GM21737 (cell line): Measurements from ENCODE around the gene HYAL2.
"Not testable (repeated sequence)": the region's sequence is repeated elsewhere in the genome, so short reads cannot be mapped to it uniquely, and the experiment has no call there.

Source experiments
- ATAC-seq: cut with Tn5 transposase; IDR thresholded peaks from one replicate; pipeline ENCODE4 v1.9.1; 2021; ENCODE audit warnings: mild to moderate bottlenecking, moderate library complexity; ENCODE audit not compliant: unreplicated experiment

Gene HYAL2

GRCh38 chr3:50314816-50315215, 7.7 kb downstream of the HYAL2 start:
- no peak for ATAC-seq

GRCh38 chr3:50314342-50314741, 8.2 kb downstream of the HYAL2 start:
- ATAC-seq, result no peak

GRCh38 chr3:50312041-50312440, 10.5 kb downstream of the HYAL2 start:
- ATAC-seq, result not testable (repeated sequence)

- no peak for ATAC-seq
Measured at GRCh38 chr3:50304601-50305000, 17.9 kb downstream of the HYAL2 start.

GRCh38 chr3:50303013-50303815, 19.3 kb downstream of the HYAL2 start, which contains the start of gene HYAL1:
Gene HYAL1, minus strand, starts transcription at chr3:50303574. Its CDS starts 618 bp downstream, at chr3:50302956.
- no peak for ATAC-seq

GRCh38 chr3:50302095-50303012, 20.2 kb downstream of the HYAL2 start:
- ATAC-seq, result no peak

GRCh38 chr3:50300681-50301254, 21.8 kb downstream of the HYAL2 start:
- ATAC-seq, result no peak

GRCh38 chr3:50299929-50300680, 22.4 kb downstream of the HYAL2 start:
- no peak for ATAC-seq

- no peak for ATAC-seq
Measured at GRCh38 chr3:50299638-50299928, 23.0 kb downstream of the HYAL2 start.

- peak; percentile 81 for ATAC-seq
Measured at GRCh38 chr3:50298836-50299637, 23.5 kb downstream of the HYAL2 start, which contains the start of the genes HYAL3 and NAA80. Gene HYAL3, minus strand, starts transcription at chr3:50299405. Its CDS starts 3,803 bp downstream, at chr3:50295602. Gene NAA80, minus strand, starts transcription at chr3:50299405. Its CDS starts 1,942 bp downstream, at chr3:50297463.

GRCh38 chr3:50297896-50298725, 24.4 kb downstream of the HYAL2 start:
- no peak for ATAC-seq

GRCh38 chr3:50297384-50297775, 25.2 kb downstream of the HYAL2 start:
- ATAC-seq, result no peak

- no peak for ATAC-seq
Measured at GRCh38 chr3:50296721-50297383, 25.7 kb downstream of the HYAL2 start.

- ATAC-seq, result no peak
Measured at GRCh38 chr3:50295553-50296431, 26.8 kb downstream of the HYAL2 start.

- ATAC-seq, result no peak
Measured at GRCh38 chr3:50294492-50295403, 27.8 kb downstream of the HYAL2 start.

GRCh38 chr3:50294089-50294488, 28.5 kb downstream of the HYAL2 start:
- no peak for ATAC-seq
